Measurements from ENCODE around the gene BRSK2. TPM values are rescaled to one million over a fixed set of nuclear protein-coding genes. Genes with fewer than 3 reads are reported as not detected.
"Not testable (repeated sequence)": the region's sequence is repeated elsewhere in the genome, so short reads cannot be mapped to it uniquely, and the experiment has no call there.

The BRSK2 gene
- total and polyA plus RNA-seq, 5 donors, result 0.61 to 2.3 (median 2.1) TPM

DNA sequence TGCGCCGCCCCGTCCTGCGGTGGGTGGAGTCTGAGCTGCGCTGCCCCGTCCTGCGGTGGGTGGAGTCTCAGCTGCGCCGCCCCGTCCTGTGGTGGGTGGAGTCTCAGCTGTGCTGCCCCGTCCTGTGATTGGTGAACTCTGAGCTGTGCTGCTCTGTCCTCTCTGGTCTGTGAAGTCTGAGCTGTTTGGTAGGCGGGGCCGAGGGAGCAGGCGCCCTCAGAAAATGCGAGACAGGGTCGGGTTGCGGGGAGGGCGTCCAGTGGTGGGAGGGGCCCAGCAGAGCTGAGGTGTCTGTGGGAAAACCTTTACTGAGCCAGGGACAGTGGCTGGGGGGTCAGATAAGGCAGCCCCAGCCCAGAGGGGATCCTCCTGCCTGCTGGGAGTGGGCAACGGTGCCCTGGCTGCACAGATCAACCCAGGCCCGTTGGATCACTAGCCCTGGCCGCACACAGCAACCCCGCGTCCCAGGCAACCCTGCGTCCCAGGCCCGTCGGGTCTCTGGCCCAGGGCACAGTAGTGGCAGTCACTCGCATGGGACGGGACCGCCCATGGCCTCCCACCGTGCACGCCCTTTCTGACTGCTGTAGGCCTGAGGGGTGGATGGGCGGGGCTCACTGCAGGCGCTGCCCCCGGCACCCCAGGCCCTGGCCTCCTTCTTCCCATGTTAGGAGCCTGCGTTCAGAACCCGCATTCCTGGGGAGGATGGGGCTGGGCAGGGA is 22.8 kb downstream of the BRSK2 start:
- Histone ChIP-seq H3K4me3 (ENCODE audit: low read length) (no peak overlapping the region), H3K27ac (ENCODE audit: low read length) (no peak overlapping the region), H3K9me3 (ENCODE audit: control insufficient read depth, low read length) (no peaks in the 10 kb centered on the region), H3K27me3 (ENCODE audit: control insufficient read depth, insufficient read depth) (no peaks in the 10 kb centered on the region), H3K4me1 (ENCODE audit: control insufficient read depth, insufficient read depth, low read length) (no peaks in the 10 kb centered on the region)
- WGBS, result 84% methylated on average over 26 of the region's 36 CpGs
- DNase-seq, result no peak
- ATAC-seq, result peak in 1 of 2 donors; percentile 27
- intact Hi-C loops (cut with DNase I), result no loop called here

DNA sequence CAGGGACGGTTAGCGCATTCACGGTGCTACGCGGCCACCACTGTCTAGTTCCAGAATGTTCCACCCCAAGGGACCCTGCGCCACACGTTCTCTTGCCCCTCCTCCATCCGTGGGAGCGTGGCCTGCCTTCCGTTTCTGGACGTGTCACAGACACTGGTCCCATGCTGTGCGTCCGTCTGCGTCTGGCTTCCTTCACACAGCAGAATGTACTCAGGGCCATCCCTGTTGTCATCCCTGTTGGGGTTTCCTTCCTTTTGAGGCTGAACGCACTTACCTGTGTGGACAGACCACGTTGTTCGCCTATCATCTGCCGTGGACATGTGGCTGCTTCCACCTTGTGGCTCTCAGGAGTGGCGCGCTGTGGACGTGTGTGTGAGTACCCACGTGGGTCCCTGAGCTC is 24.9 kb downstream of the BRSK2 start:
- Histone ChIP-seq H3K27me3 (ENCODE audit: control insufficient read depth, insufficient read depth) (no peaks in the 10 kb centered on the region), H3K4me3 (ENCODE audit: low read length) (no peak overlapping the region), H3K4me1 (ENCODE audit: control insufficient read depth, insufficient read depth, low read length) (no peaks in the 10 kb centered on the region), H3K9me3 (ENCODE audit: control insufficient read depth, low read length) (peaks cover 2% of the 10 kb centered on the region), H3K27ac (ENCODE audit: low read length) (no peak overlapping the region)
- intact Hi-C loops (cut with DNase I), result no loop called here
- DNase-seq, result no peak
- 87% methylated on average over 22 of the region's 22 CpGs for WGBS
- no peak for ATAC-seq

GRCh38 chr11:1415631-1416030 is 25.9 kb downstream of the BRSK2 start:
- H3K4me3 ChIP-seq (ENCODE audit: low read length), result no peak overlapping the region
- no peak for DNase-seq
- no peaks in the 10 kb centered on the region for H3K4me1 ChIP-seq (ENCODE audit: control insufficient read depth, insufficient read depth, low read length)
- intact Hi-C loops (cut with DNase I), result no loop called here
- peaks cover 2% of the 10 kb centered on the region for H3K9me3 ChIP-seq (ENCODE audit: control insufficient read depth, low read length)
- 91% methylated on average over 7 of the region's 7 CpGs for WGBS
- no peaks in the 10 kb centered on the region for H3K27me3 ChIP-seq (ENCODE audit: control insufficient read depth, insufficient read depth)
- ATAC-seq, result no peak
- no peak overlapping the region for H3K27ac ChIP-seq (ENCODE audit: low read length)

DNA sequence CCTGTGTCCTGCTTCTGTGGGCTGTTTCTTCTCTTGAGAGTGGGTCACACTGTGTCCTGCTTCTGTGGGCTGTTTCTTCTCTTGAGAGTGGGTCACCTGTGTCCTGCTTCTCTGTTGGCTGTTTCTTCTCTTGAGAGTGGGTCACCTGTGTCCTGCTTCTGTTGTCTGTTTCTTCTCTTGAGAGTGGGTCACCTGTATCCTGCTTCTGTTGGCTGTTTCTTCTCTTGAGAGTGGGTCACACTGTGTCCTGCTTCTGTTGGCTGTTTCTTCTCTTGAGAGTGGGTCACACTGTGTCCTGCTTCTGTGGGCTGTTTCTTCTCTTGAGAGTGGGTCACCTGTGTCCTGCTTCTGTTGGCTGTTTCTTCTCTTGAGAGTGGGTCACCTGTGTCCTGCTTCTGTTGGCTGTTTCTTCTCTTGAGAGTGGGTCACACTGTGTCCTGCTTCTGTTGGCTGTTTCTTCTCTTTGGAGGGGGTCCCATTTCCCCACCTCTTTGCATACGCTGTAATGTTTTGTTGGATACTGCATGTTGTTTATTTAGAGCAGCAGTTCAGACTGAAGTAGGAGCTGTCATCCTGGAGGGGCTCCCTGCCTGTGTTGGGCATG is 28.6 kb downstream of the BRSK2 start:
- H3K27ac ChIP-seq (ENCODE audit: low read length); DNase-seq; H3K4me3 ChIP-seq (ENCODE audit: low read length); H3K4me1 ChIP-seq (ENCODE audit: control insufficient read depth, insufficient read depth, low read length); intact Hi-C loops (cut with DNase I); H3K9me3 ChIP-seq (ENCODE audit: control insufficient read depth, low read length); H3K27me3 ChIP-seq (ENCODE audit: control insufficient read depth, insufficient read depth); ATAC-seq: not testable (repeated sequence)
- WGBS, result 95% methylated on average over 1 of the region's 1 CpG

- Histone ChIP-seq H3K9me3 (ENCODE audit: control insufficient read depth, low read length) (peaks cover 2% of the 10 kb centered on the region), H3K27me3 (ENCODE audit: control insufficient read depth, insufficient read depth) (no peaks in the 10 kb centered on the region), H3K27ac (ENCODE audit: low read length) (no peak overlapping the region), H3K4me1 (ENCODE audit: control insufficient read depth, insufficient read depth, low read length) (no peaks in the 10 kb centered on the region), H3K4me3 (ENCODE audit: low read length) (no peak overlapping the region)
- intact Hi-C loops (cut with DNase I), result loop anchor here in 1 of 4 donors (10.0 kb wide), 1 partner anchor 225 kb away; no protein-coding TSS in a partner anchor
- 91% methylated on average over 17 of the region's 17 CpGs for WGBS
- DNase-seq (no peak), ATAC-seq (no peak)
Measured at GRCh38 chr11:1419811-1420210, 30.1 kb downstream of the BRSK2 start.

DNA sequence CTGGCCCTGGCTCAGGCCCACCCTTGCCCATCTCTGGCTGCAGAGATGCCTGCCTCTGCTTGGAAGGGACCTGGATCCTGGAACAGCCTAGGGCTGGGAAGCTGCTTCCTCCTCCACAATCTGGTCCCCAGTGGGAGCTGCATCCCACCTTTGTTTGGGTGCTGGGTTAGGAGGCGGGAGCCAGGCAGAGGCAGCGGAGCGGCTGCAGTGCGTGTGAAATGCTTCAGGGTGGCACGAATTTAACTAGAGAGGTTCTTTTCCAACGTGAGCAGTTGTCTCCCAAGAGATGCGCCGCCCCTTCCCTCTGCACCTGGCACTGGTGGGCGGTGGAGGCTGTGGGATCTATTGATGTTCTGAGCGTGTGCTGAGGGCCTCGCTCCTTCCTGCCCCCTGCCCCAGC is 31.6 kb downstream of the BRSK2 start:
- H3K4me1 ChIP-seq (ENCODE audit: control insufficient read depth, insufficient read depth, low read length), result no peaks in the 10 kb centered on the region
- intact Hi-C loops (cut with DNase I), result loop anchor here in 1 of 4 donors (10.0 kb wide), 1 partner anchor 226 kb away; no protein-coding TSS in a partner anchor
- ATAC-seq, result no peak
- no peak overlapping the region for H3K4me3 ChIP-seq (ENCODE audit: low read length)
- WGBS, result 87% methylated on average over 11 of the region's 11 CpGs
- H3K27me3 ChIP-seq (ENCODE audit: control insufficient read depth, insufficient read depth), result no peaks in the 10 kb centered on the region
- H3K27ac ChIP-seq (ENCODE audit: low read length), result no peak overlapping the region
- peaks cover 2% of the 10 kb centered on the region for H3K9me3 ChIP-seq (ENCODE audit: control insufficient read depth, low read length)
- DNase-seq, result no peak

DNA sequence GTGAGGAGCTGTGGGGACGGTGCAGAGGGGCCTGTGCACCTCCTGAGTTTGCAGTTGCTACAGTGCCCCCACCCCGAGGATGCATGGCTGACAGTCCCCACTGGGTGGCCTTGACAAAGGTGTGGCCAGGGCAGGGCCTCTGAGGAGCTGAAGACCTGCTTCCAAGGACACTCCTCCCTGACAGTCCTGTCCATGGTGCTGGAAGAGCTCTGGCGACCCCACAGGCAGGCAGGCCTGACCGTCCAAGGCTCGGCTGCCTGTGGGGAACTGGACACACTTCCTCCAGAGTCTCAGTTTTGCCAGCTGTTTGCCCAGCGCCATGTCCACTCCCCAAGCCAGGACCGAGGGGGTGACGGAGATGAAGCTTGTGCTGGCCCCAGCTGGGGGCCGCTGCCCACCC is 32.7 kb downstream of the BRSK2 start:
- DNase-seq (no peak), ATAC-seq (no peak)
- Histone ChIP-seq H3K4me3 (ENCODE audit: low read length) (no peak overlapping the region), H3K27me3 (ENCODE audit: control insufficient read depth, insufficient read depth) (no peaks in the 10 kb centered on the region), H3K9me3 (ENCODE audit: control insufficient read depth, low read length) (peaks cover 2% of the 10 kb centered on the region), H3K4me1 (ENCODE audit: control insufficient read depth, insufficient read depth, low read length) (no peaks in the 10 kb centered on the region), H3K27ac (ENCODE audit: low read length) (no peak overlapping the region)
- intact Hi-C loops (cut with DNase I), result loop anchor here in 1 of 4 donors (10.0 kb wide), 1 partner anchor 228 kb away; no protein-coding TSS in a partner anchor
- WGBS, result 54% methylated on average over 9 of the region's 9 CpGs

- Histone ChIP-seq H3K9me3 (ENCODE audit: control insufficient read depth, low read length) (peaks cover 2% of the 10 kb centered on the region), H3K27me3 (ENCODE audit: control insufficient read depth, insufficient read depth) (no peaks in the 10 kb centered on the region), H3K4me1 (ENCODE audit: control insufficient read depth, insufficient read depth, low read length) (no peaks in the 10 kb centered on the region), H3K4me3 (ENCODE audit: low read length) (no peak overlapping the region), H3K27ac (ENCODE audit: low read length) (no peak overlapping the region)
- WGBS, result 88% methylated on average over 15 of the region's 15 CpGs
- ATAC-seq (no peak), DNase-seq (no peak)
- intact Hi-C loops (cut with DNase I), result loop anchor here in 1 of 4 donors (10.0 kb wide), 1 partner anchor 228 kb away; no protein-coding TSS in a partner anchor
Measured at GRCh38 chr11:1422981-1423380, 33.2 kb downstream of the BRSK2 start.

DNA sequence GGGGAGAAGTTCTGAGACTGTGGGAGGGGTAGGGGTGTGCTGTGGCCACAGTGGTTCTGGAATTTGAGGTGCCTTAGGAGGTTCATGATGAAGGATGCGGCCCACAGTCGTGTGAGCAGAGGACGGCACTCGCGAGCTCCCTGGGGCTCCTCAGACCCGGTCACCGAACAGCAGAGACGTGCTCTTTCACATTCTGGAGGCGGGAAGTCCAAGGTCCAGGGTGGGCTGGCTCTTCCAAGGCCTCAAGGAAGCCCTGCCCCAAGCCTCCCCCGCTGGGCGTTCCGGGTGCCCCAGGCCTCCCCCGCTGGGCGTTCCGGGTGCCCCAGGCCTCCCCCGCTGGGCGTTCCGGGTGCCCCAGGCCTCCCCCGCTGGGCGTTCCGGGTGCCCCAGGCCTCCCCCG is 33.7 kb downstream of the BRSK2 start:
- intact Hi-C loops (cut with DNase I), result loop anchor here in 1 of 4 donors (10.0 kb wide), 1 partner anchor 229 kb away; no protein-coding TSS in a partner anchor
- not testable (repeated sequence) for ATAC-seq; DNase-seq; H3K27me3 ChIP-seq (ENCODE audit: control insufficient read depth, insufficient read depth); H3K9me3 ChIP-seq (ENCODE audit: control insufficient read depth, low read length); H3K4me1 ChIP-seq (ENCODE audit: control insufficient read depth, insufficient read depth, low read length); H3K27ac ChIP-seq (ENCODE audit: low read length); H3K4me3 ChIP-seq (ENCODE audit: low read length)
- WGBS, result 90% methylated on average over 21 of the region's 22 CpGs

DNA sequence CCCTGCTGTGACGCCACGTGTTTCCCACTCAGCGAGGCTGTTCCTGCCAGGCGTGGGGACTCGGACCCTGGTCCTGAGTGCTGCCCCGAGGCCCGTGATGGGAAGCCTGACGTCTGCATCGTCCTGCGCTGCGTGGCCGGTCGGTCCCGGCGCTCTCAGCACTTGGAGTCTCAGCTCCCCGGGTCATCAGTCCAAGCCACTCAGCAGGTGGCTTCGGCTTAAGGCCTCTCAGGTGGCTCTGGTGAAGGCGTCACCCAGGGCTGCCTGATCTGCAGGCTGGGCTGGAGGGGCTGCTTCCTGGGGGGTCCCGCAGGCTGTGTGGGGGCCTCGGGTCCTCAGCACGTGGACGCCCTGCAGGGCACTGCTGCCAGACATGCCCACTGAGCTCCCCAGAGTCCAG is 35.3 kb downstream of the BRSK2 start:
- no peak overlapping the region for H3K4me3 ChIP-seq (ENCODE audit: low read length)
- 84% methylated on average over 22 of the region's 22 CpGs for WGBS
- no peaks in the 10 kb centered on the region for H3K4me1 ChIP-seq (ENCODE audit: control insufficient read depth, insufficient read depth, low read length)
- intact Hi-C loops (cut with DNase I), result loop anchor here in 1 of 4 donors (10.0 kb wide), 1 partner anchor 230 kb away; no protein-coding TSS in a partner anchor
- H3K27me3 ChIP-seq (ENCODE audit: control insufficient read depth, insufficient read depth), result no peaks in the 10 kb centered on the region
- DNase-seq, result no peak
- no peak for ATAC-seq
- H3K9me3 ChIP-seq (ENCODE audit: control insufficient read depth, low read length), result no peaks in the 10 kb centered on the region
- H3K27ac ChIP-seq (ENCODE audit: low read length), result no peak overlapping the region

DNA sequence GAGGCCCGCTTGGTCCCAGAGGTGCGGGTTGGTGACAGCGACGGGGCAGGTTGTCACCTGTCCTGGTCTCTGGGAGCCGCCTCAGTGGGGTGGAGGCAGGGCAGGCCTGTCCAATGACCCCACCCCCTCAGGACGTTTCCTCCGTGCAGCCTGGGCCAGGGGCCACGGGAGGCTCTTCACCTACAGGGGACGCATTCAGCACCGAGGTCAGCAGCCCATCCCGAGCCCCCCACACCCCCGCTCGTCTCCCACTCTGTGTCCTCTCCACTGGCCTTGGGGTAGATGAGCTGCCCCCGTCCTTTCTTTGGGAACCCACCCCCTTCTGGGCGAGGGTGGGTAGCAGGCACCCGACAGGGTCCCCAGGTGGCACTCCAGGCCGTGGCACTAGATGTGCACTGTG is 35.7 kb downstream of the BRSK2 start:
- Histone ChIP-seq H3K27me3 (ENCODE audit: control insufficient read depth, insufficient read depth) (no peaks in the 10 kb centered on the region), H3K9me3 (ENCODE audit: control insufficient read depth, low read length) (no peaks in the 10 kb centered on the region), H3K27ac (ENCODE audit: low read length) (no peak overlapping the region), H3K4me3 (ENCODE audit: low read length) (no peak overlapping the region), H3K4me1 (ENCODE audit: control insufficient read depth, insufficient read depth, low read length) (no peaks in the 10 kb centered on the region)
- ATAC-seq (no peak), DNase-seq (no peak)
- 71% methylated on average over 17 of the region's 17 CpGs for WGBS
- intact Hi-C loops (cut with DNase I), result loop anchor here in 1 of 4 donors (10.0 kb wide), 1 partner anchor 231 kb away; no protein-coding TSS in a partner anchor

All from right cardiac atrium (tissue), 5 donors.